OCI-LY3 (cell line): ENCODE data around the gene HPS5.

Experiments
- CTCF ChIP-seq: fragments of 200-600, 300-600 bp; sonication (generic); IDR thresholded peaks from 2 replicates; pipeline ENCODE4 v1.5.1; 2014; ENCODE audit warnings: antibody characterized with exemption, low read length, low read depth
- EZH2phosphoT487 ChIP-seq: fragments of 200-600 bp; shearing (Covaris generic); IDR thresholded peaks from 2 replicates; pipeline ENCODE4 v1.6.1; 2018; ENCODE audit warnings: antibody characterized with exemption, mixed run types, low read depth

GRCh38 chr11:18347471-18348125, 25.7 kb upstream of the HPS5 start:
- TF ChIP-seq CTCF (no peak), EZH2phosphoT487 (no peak)
